Lower leg skin (tissue), 4 donors: Measurements from ENCODE around the gene LDLRAD3. TPM values are rescaled to one million over a fixed set of nuclear protein-coding genes. Genes with fewer than 3 reads are reported as not detected.

ENCODE experiments used
- DNase-seq, 2 donors: peaks; one replicate each; pipeline ENCODE4 v3.0.0-alpha.2; 2019; ENCODE audit warnings: low spot score in 2 of 2
- H3K4me3 ChIP-seq: fragments of 200-600 bp; sonication (generic); 2 replicates; pipeline ENCODE4 v1.5.1; 2017; ENCODE audit warnings: mild to moderate bottlenecking, low read depth; ENCODE audit not compliant: poor library complexity, severe bottlenecking
- CTCF ChIP-seq, 3 donors: fragments of 450-650 bp; IDR thresholded peaks; one replicate each; pipeline ENCODE4 v1.5.1; 2016; ENCODE audit warnings: antibody characterized with exemption in 3 of 3, mild to moderate bottlenecking in 3 of 3, moderate library complexity in 2 of 3
- POLR2A ChIP-seq, 2 donors: fragments of 450-650 bp; IDR thresholded peaks; one replicate each; pipeline ENCODE4 v1.6.1; 2016 to 2017; ENCODE audit warnings: antibody characterized with exemption in 2 of 2, mild to moderate bottlenecking in 1 of 2, moderate library complexity in 1 of 2
- WGBS, 2 donors: methylation state at CpG; one replicate each; pipeline ENCODE4 v1.1.5; 2018; 5-methylcytosine and 5-hydroxymethylcytosine counted together
- intact Hi-C: fragments of 100-400 bp; cut with DNase I; formaldehyde crosslinking; loops from one replicate; pipeline ENCODE4 v1.15.0; 2023; ENCODE audit warnings: low total_unique reads
- total RNA-seq, 4 donors: library from RNA; depleted of rRNA; stranded (reverse); fragments of >200 nt; gene quantifications; one replicate each; pipeline ENCODE4 v1.1.0, GENCODE V29; 2016

The LDLRAD3 gene
- total RNA-seq, 4 donors from 2014 or later: 18.6 to 42.6 (median 25.5) TPM

GRCh38 chr11:35912883-35913624, 30.8 kb upstream of the LDLRAD3 start:
- H3K4me3 ChIP-seq: no peak overlapping the region
- DNase-seq: no peak
- TF ChIP-seq POLR2A (IDR thresholded peaks at IDR 0.05) (no peak), CTCF (IDR thresholded peaks at IDR 0.05) (no peak)
- intact Hi-C loops: no loop called here

GRCh38 chr11:35914816-35915215, 29.0 kb upstream of the LDLRAD3 start:
- intact Hi-C loops: no loop called here
- no peak overlapping the region for H3K4me3 ChIP-seq
- no peak for TF ChIP-seq CTCF (IDR thresholded peaks at IDR 0.05)
- TF ChIP-seq POLR2A (IDR thresholded peaks at IDR 0.05): no peak
- WGBS, 2 donors: 57 to 72% methylated on average over 3 of the region's 3 CpGs
- DNase-seq: no peak

- intact Hi-C loops: no loop called here
- no peak for DNase-seq
- H3K4me3 ChIP-seq: no peak overlapping the region
- 100% methylated on average over 1 of the region's 1 CpG for WGBS, 2 donors
- TF ChIP-seq CTCF (IDR thresholded peaks at IDR 0.05) (no peak), POLR2A (IDR thresholded peaks at IDR 0.05) (no peak)
These were observed 27.6 kb upstream of the LDLRAD3 start for GRCh38 chr11:35916270-35916669.

GRCh38 chr11:35917676-35918075, 26.2 kb upstream of the LDLRAD3 start:
- intact Hi-C loops: no loop called here
- TF ChIP-seq POLR2A (IDR thresholded peaks at IDR 0.05) (no peak), CTCF (IDR thresholded peaks at IDR 0.05) (no peak)

GRCh38 chr11:35918716-35919115, 25.1 kb upstream of the LDLRAD3 start:
- intact Hi-C loops: no loop called here
- TF ChIP-seq POLR2A (IDR thresholded peaks at IDR 0.05): no peak
- no peak overlapping the region for H3K4me3 ChIP-seq
- WGBS, 2 donors: 77 to 80% methylated on average over 2 of the region's 2 CpGs
- DNase-seq: no peak

More at GRCh38 chr11:35917676-35918075, 26.2 kb upstream of the LDLRAD3 start:
- DNase-seq: no peak
- WGBS, 2 donors: 82 to 95% methylated on average over 4 of the region's 4 CpGs
- H3K4me3 ChIP-seq: no peak overlapping the region

- intact Hi-C loops: no loop called here
- DNase-seq: no peak
These were observed 24.6 kb upstream of the LDLRAD3 start for GRCh38 chr11:35919244-35919643.

More at GRCh38 chr11:35919244-35919643, 24.6 kb upstream of the LDLRAD3 start:
- TF ChIP-seq POLR2A (IDR thresholded peaks at IDR 0.05) (no peak), CTCF (IDR thresholded peaks at IDR 0.05) (no peak)
- no peak overlapping the region for H3K4me3 ChIP-seq
- WGBS, 2 donors: 64 to 70% methylated on average over 3 of the region's 3 CpGs
